ENCODE data around the gene SPNS2. TPM values are rescaled to one million over a fixed set of nuclear protein-coding genes. Genes with fewer than 3 reads are reported as not detected.

Gene SPNS2
- total RNA-seq, 1 experiment from 2014 or later = 0.33 TPM

- no peaks in the 10 kb centered on the region; a peak in 1 of 5 replicates for H3K9me3 Mint-ChIP-seq
- no peak overlapping the region for H2BK12ac ChIP-seq (ENCODE audit: insufficient read length, low read depth, low read length)
- no peaks in the 10 kb centered on the region for H3K79me1 ChIP-seq (ENCODE audit: insufficient read depth, low read depth, low read length, poor library complexity, severe bottlenecking)
- H3K4me1 ChIP-seq (ENCODE audit: insufficient read depth, low read length) = no peaks in the 10 kb centered on the region
- no peak overlapping the region for H2BK120ac ChIP-seq (ENCODE audit: low read depth, low read length, poor library complexity, severe bottlenecking)
- H3K23ac ChIP-seq (ENCODE audit: insufficient read length, low read depth, low read length) = no peak overlapping the region
- no peak overlapping the region for H4K5ac ChIP-seq (ENCODE audit: insufficient read length, low read depth, low read length)
- no peak overlapping the region for H3K56ac ChIP-seq (ENCODE audit: insufficient read length, low read depth, low read length)
- H3K4me1 Mint-ChIP-seq = peaks cover 21 to 29% of the 10 kb centered on the region in 2 experiments
- no peak overlapping the region for H2BK20ac ChIP-seq (ENCODE audit: low read depth, low read length, poor library complexity, severe bottlenecking)
- no peak overlapping the region for H3K4me3 Mint-ChIP-seq
- no peaks in the 10 kb centered on the region for H3K36me3 Mint-ChIP-seq (ENCODE audit: insufficient read depth in 1 of 3, low read depth in 3 of 3)
- H4K91ac ChIP-seq (ENCODE audit: insufficient read length, low read depth, low read length) = no peak overlapping the region
- no peaks in the 10 kb centered on the region for H3K79me2 ChIP-seq (ENCODE audit: insufficient read depth, low read length)
- peaks cover 11% of the 10 kb centered on the region for H3K23me2 ChIP-seq (ENCODE audit: insufficient read length, low read depth, low read length, poor library complexity, severe bottlenecking)
- no peak overlapping the region; a peak in 1 of 7 replicates for H3K27ac Mint-ChIP-seq
- H3T11ph ChIP-seq (ENCODE audit: low read length) = no peak overlapping the region
- H2AFZ ChIP-seq (ENCODE audit: low read length) = no peak overlapping the region
- H3K4ac ChIP-seq (ENCODE audit: low read depth, low read length) = no peak overlapping the region
- no peak overlapping the region for H3K9ac ChIP-seq (ENCODE audit: extremely low read depth, insufficient read length, low read length)
- peaks cover 21% of the 10 kb centered on the region for H3K27me3 ChIP-seq (ENCODE audit: insufficient read depth, low read length)
- DNase-seq = no peak
- H2BK5ac ChIP-seq (ENCODE audit: insufficient read length, low read length) = no peak overlapping the region
- H3K18ac ChIP-seq (ENCODE audit: insufficient read length, low read depth, low read length) = no peak overlapping the region
- no CpG with 5 or more reads among the region's 18 CpGs for WGBS (ENCODE audit: extremely low coverage, insufficient read length, low lambda C conversion rate)
- no peaks in the 10 kb centered on the region for H3K9me3 ChIP-seq (ENCODE audit: control insufficient read depth, low read depth, low read length)
- H2BK15ac ChIP-seq (ENCODE audit: low read depth, low read length) = no peak overlapping the region
- H3K14ac ChIP-seq (ENCODE audit: insufficient read depth, low read length) = no peak overlapping the region
- no peak overlapping the region for H4K8ac ChIP-seq (replicated peaks; ENCODE audit: insufficient read length, low read depth, low read length)
- no peak overlapping the region for H2AK5ac ChIP-seq (ENCODE audit: insufficient read length, low read length)
- H4K20me1 ChIP-seq (ENCODE audit: control insufficient read depth, insufficient read depth, insufficient read length) = no peaks in the 10 kb centered on the region
- H3K27me3 Mint-ChIP-seq (ENCODE audit: low read depth) = peaks cover 58% of the 10 kb centered on the region
- TF ChIP-seq CTCF (conservative IDR thresholded peaks at IDR 0.05) = no peak
- H3K27ac ChIP-seq (ENCODE audit: insufficient read length, low read depth, low read length) = no peak overlapping the region
- H3K4me2 ChIP-seq (ENCODE audit: insufficient read depth, insufficient read length, low read length) = no peak overlapping the region
Observed at GRCh38 chr17:4502466-4503154, 3.9 kb downstream of the SPNS2 start.
